GM12878 (cell line): ENCODE data around the gene CEP83. TPM values are rescaled to one million over a fixed set of nuclear protein-coding genes. Genes with fewer than 3 reads are reported as not detected.

Source experiments
- ATAC-seq: fragments of 200-7000 bp; cut with Tn5 transposase; 3 replicates; pipeline ENCODE4 v1.9.1; 2020; ENCODE audit warnings: mild to moderate bottlenecking, moderate library complexity
- BruUV-seq: library from RNA; stranded (reverse); fragments of 400-500 nt; replicated peaks from 2 replicates; lab custom pipeline; 2021; lab: Mats Ljungman, UMichigan
- CTCF ChIA-PET: fragments of 300-600 bp; sonication (Branson Sonifier 250); formaldehyde crosslinking; extraction: SDS; loops from one replicate; lab custom pipeline; 2021; ENCODE audit warnings: inconsistent platforms; lab: Yijun Ruan, JAX
- POLR2A ChIA-PET: fragments of 350-600 bp; formaldehyde crosslinking; extraction: SDS; loops from one replicate; lab custom pipeline; 2021; ENCODE audit warnings: inconsistent platforms; lab: Charles Lee
- RAD21 ChIA-PET: fragments of 300-600 bp; sonication (Branson Sonifier 250); formaldehyde crosslinking; loops from one replicate; lab custom pipeline; 2023; ENCODE audit warnings: antibody characterized with exemption; ENCODE audit not compliant: unreplicated experiment; lab: Charles Lee
- SMC1A ChIA-PET: fragments of 300-600 bp; sonication (Branson Sonifier 250); formaldehyde crosslinking; loops from one replicate; lab custom pipeline; 2023; ENCODE audit not compliant: unreplicated experiment, uncharacterized antibody; lab: Charles Lee
- DNase-seq: peaks from one replicate; pipeline ENCODE4 v3.0.0-alpha.2; 2011; ENCODE audit warnings: low read depth, low spot score
- FAIRE-seq: peaks from 3 replicates; lab custom pipeline; 2011; peaks lifted over from hg19 to GRCh38; lab: Jason Lieb, UNC
- H2AFZ ChIP-seq: 2 replicates; pipeline ENCODE4 v1.6.0; 2011; ENCODE audit warnings: low read depth, low read length, control low read depth; ENCODE audit not compliant: control insufficient read depth
- H3K27ac ChIP-seq: 2 replicates; pipeline ENCODE4 v1.5.1; 2011; ENCODE audit warnings: control low read depth; ENCODE audit not compliant: control insufficient read depth, insufficient read depth
- H3K27me3 ChIP-seq, 2 experiments: replicated peaks in 1 of 2; 2 replicates each; pipeline versions ENCODE4 v1.6.0 to v1.6.1; 2011; ENCODE audit warnings: low read length in 1 of 2; ENCODE audit not compliant: control insufficient read depth in 2 of 2, insufficient read depth in 2 of 2
- H3K36me3 ChIP-seq, 2 experiments: 2 replicates each; pipeline ENCODE4 v1.5.1; 2011; ENCODE audit warnings: low read length in 1 of 2; ENCODE audit not compliant: control insufficient read depth in 2 of 2, insufficient read depth in 2 of 2
- H3K4me1 ChIP-seq: 2 replicates; pipeline ENCODE4 v1.6.1; 2011; ENCODE audit warnings: mild to moderate bottlenecking, low read length, moderate library complexity, mixed read lengths; ENCODE audit not compliant: control insufficient read depth, insufficient read depth
- H3K4me2 ChIP-seq: 2 replicates; pipeline ENCODE4 v1.6.0; 2011; ENCODE audit warnings: control low read depth; ENCODE audit not compliant: control insufficient read depth, insufficient read depth
- H3K4me3 ChIP-seq: fragments of 200-600 bp; sonication (generic); 2 replicates; pipeline ENCODE4 v1.5.1; 2016
- H3K79me2 ChIP-seq: 2 replicates; pipeline ENCODE4 v1.6.0; 2011; ENCODE audit warnings: low read length; ENCODE audit not compliant: control insufficient read depth, insufficient read depth
- H3K9ac ChIP-seq: 2 replicates; pipeline ENCODE4 v1.8.0; 2011; ENCODE audit warnings: low read length, control low read depth, mixed read lengths; ENCODE audit not compliant: control insufficient read depth, insufficient read depth
- H3K9me3 ChIP-seq: replicated peaks from 3 replicates; pipeline ENCODE4 v1.5.1; 2011; ENCODE audit warnings: mild to moderate bottlenecking, low read length; ENCODE audit not compliant: control insufficient read depth, insufficient read depth
- H4K20me1 ChIP-seq: 2 replicates; pipeline ENCODE4 v1.6.0; 2011; ENCODE audit not compliant: control insufficient read depth, insufficient read depth
- ATF7 ChIP-seq: fragments of 450-650 bp; IDR thresholded peaks from 2 replicates; pipeline ENCODE4 v1.6.1; 2016; ENCODE audit warnings: low read depth, mild to moderate bottlenecking
- BHLHE40 ChIP-seq, 2 experiments: fragments of 450-650 bp in 1 of 2; IDR thresholded peaks; 2 replicates each; pipeline ENCODE4 v1.6.1; 2011 to 2017; ENCODE audit warnings: low read depth in 2 of 2, borderline replicate concordance in 1 of 2, improper control_type of control experiment in 1 of 2, low read length in 1 of 2, mild to moderate bottlenecking in 1 of 2
- CHD1 ChIP-seq: IDR thresholded peaks from 2 replicates; pipeline ENCODE4 v1.6.1; 2012; ENCODE audit warnings: low read depth, low read length, improper control_type of control experiment
- DPF2 ChIP-seq: fragments of 450-650 bp; IDR thresholded peaks from 2 replicates; pipeline ENCODE4 v1.6.1; 2017; ENCODE audit warnings: mild to moderate bottlenecking
- FOS ChIP-seq: IDR thresholded peaks from 3 replicates; pipeline ENCODE4 v1.6.1; 2011; ENCODE audit warnings: borderline replicate concordance; ENCODE audit not compliant: insufficient read length; ENCODE audit errors: extremely low read depth
- KAT2A ChIP-seq: conservative IDR thresholded peaks from 2 replicates; pipeline ENCODE4 v1.6.1; 2011; ENCODE audit warnings: low read depth, low read length; ENCODE audit not compliant: control insufficient read depth
- MTA2 ChIP-seq: fragments of 450-650 bp; IDR thresholded peaks from 2 replicates; pipeline ENCODE4 v1.6.1; 2016; ENCODE audit warnings: low read depth, mild to moderate bottlenecking, moderate library complexity
- RELA ChIP-seq: fragments of 450-650 bp; IDR thresholded peaks from 2 replicates; pipeline ENCODE4 v1.8.0; 2014; ENCODE audit warnings: borderline replicate concordance; ENCODE audit not compliant: partially characterized antibody
- STAT3 ChIP-seq: IDR thresholded peaks from 2 replicates; pipeline ENCODE4 v1.6.1; 2011; ENCODE audit warnings: low read depth, low read length, improper control_type of control experiment
- WGBS: methylation state at CpG from one replicate; pipeline ENCODE4 v1.1.6; 2016; ENCODE audit warnings: low lambda C conversion rate; ENCODE audit not compliant: insufficient replicate concordance, insufficient coverage; ENCODE audit errors: missing lambda C conversion rate; 5-methylcytosine and 5-hydroxymethylcytosine counted together
- in situ Hi-C: fragments of 300-500 bp; cut with MboI; formaldehyde crosslinking; loops from 9 replicates; pipeline ENCODE4 v1.14.3; 2018; ENCODE audit warnings: mixed read lengths
- intact Hi-C: fragments of 100-400 bp; cut with micrococcal nuclease; formaldehyde crosslinking; loops from one replicate; pipeline ENCODE4 v1.14.2; 2022; ENCODE audit not compliant: unreplicated experiment
- polyA plus RNA-seq, 11 experiments: library from polyadenylated mRNA; depleted of rRNA in 4 of 11; unstranded in 6 of 11; stranded (reverse) in 5 of 11; fragments of >200 nt; fragmentation: Nextera tagmentation in 4 of 11; fragmentation: Illumina TruSeq in 1 of 11; extraction: Ambion mirVana in 4 of 11; extraction: Trizol in 1 of 11; gene quantifications; 1 replicate in 1 of 11; 2 replicates in 10 of 11; pipeline versions ENCODE4 v1.2.1 to v1.2.3, GENCODE V29; 2011 to 2016; ENCODE audit warnings: inconsistent platforms in 2 of 11, missing spikeins in 2 of 11, low read depth in 1 of 11
- total RNA-seq, 4 experiments: library from RNA; depleted of rRNA in 3 of 4; stranded (reverse); fragments of >200 nt in 3 of 4; fragmentation: Illumina TruSeq in 1 of 4; extraction: Trizol in 1 of 4; gene quantifications; 2 replicates each; pipeline versions ENCODE4 v1.2.1 to v1.2.3, GENCODE V29; 2013 to 2021
- TF ChIP-seq, protein P1 (sequence below): fragments of 450-650 bp; IDR thresholded peaks from 2 replicates; pipeline ENCODE4 v1.6.1; 2014; ENCODE audit warnings: mild to moderate bottlenecking
- TF ChIP-seq, protein P2 (sequence below): IDR thresholded peaks from 2 replicates; pipeline ENCODE4 v1.6.1; 2011; ENCODE audit warnings: borderline replicate concordance, low read depth, mild to moderate bottlenecking, moderate library complexity, mixed read lengths, low read length; ENCODE audit not compliant: insufficient read depth; ENCODE audit errors: extremely low read length
- TF ChIP-seq, protein P3 (sequence below): fragments of 450-650 bp; IDR thresholded peaks from 2 replicates; pipeline ENCODE4 v1.6.1; 2016; ENCODE audit warnings: mild to moderate bottlenecking

Gene CEP83
- total and polyA plus RNA-seq, 10 of the 15 experiments (the other 5 are each of a cell fraction or from before 2014, with no cell fraction given) = 4.3 to 39.0 (median 22.5) TPM

DNA sequence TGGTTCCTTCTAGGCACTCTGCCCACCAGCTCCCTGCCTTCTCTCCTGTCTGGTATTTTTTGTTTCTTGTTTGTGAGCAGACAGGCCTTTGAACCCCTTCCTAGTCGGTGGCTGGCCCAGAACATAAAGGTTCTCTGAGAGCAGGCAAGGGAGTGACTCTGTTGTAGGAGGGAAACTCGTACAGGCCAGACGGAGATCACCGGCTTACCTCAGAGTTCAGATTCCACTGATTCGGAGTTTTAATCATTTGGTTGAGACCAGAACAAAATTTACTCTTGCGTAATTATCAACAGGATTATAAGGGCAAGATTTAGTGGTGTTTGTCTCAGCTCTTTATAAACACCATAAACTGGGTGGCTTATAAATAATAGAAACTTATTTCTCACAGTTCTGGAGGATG, 182.9 kb downstream of the CEP83 start:
- FAIRE-seq (no peak), DNase-seq (no peak), ATAC-seq (no peak)
- peaks cover 9 to 27% of the 10 kb centered on the region in 2 experiments for H3K36me3 ChIP-seq
- SMC1A ChIA-PET = interaction anchor here (0.6 to 1.5 kb wide), 4 partner anchors 14 to 72 kb away, joined by 3 to 5 read pairs (median 4); no protein-coding TSS in a partner anchor
- no peak overlapping the region for H3K27ac ChIP-seq
- no peaks in the 10 kb centered on the region for H3K79me2 ChIP-seq
- 80% methylated on average over 6 of the region's 6 CpGs for WGBS
- no peak overlapping the region for H2AFZ ChIP-seq
- BruUV-seq = no TSS peak
- POLR2A ChIA-PET = interaction anchor here (1.1 kb wide), 1 partner anchor 31 kb away, joined by 3 read pairs; no protein-coding TSS in a partner anchor
- peaks cover 5% of the 10 kb centered on the region for H3K4me1 ChIP-seq
- H3K9ac ChIP-seq = no peak overlapping the region
- in situ Hi-C loops (no loop called here), intact Hi-C loops (no loop called here)
- RAD21 ChIA-PET = no interaction called here
- no peak overlapping the region for H3K4me2 ChIP-seq
- TF ChIP-seq DPF2 = no peak
- TF ChIP-seq, protein P1, sequence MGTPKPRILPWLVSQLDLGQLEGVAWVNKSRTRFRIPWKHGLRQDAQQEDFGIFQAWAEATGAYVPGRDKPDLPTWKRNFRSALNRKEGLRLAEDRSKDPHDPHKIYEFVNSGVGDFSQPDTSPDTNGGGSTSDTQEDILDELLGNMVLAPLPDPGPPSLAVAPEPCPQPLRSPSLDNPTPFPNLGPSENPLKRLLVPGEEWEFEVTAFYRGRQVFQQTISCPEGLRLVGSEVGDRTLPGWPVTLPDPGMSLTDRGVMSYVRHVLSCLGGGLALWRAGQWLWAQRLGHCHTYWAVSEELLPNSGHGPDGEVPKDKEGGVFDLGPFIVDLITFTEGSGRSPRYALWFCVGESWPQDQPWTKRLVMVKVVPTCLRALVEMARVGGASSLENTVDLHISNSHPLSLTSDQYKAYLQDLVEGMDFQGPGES = no peak
- TF ChIP-seq KAT2A = no peak
- TF ChIP-seq RELA = no peak
- TF ChIP-seq, protein P2, sequence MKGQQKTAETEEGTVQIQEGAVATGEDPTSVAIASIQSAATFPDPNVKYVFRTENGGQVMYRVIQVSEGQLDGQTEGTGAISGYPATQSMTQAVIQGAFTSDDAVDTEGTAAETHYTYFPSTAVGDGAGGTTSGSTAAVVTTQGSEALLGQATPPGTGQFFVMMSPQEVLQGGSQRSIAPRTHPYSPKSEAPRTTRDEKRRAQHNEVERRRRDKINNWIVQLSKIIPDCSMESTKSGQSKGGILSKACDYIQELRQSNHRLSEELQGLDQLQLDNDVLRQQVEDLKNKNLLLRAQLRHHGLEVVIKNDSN = no peak
- no peak for TF ChIP-seq FOS
- no peak for TF ChIP-seq STAT3
- no peak for TF ChIP-seq BHLHE40 (IDR thresholded peaks at IDR 0.05; ENCODE audit: borderline replicate concordance in 1 of 2, low read depth in 2 of 2, low read length in 1 of 2)
- no peak for TF ChIP-seq MTA2
- TF ChIP-seq CHD1 = no peak
- no peak for TF ChIP-seq ATF7
- TF ChIP-seq, protein P3, sequence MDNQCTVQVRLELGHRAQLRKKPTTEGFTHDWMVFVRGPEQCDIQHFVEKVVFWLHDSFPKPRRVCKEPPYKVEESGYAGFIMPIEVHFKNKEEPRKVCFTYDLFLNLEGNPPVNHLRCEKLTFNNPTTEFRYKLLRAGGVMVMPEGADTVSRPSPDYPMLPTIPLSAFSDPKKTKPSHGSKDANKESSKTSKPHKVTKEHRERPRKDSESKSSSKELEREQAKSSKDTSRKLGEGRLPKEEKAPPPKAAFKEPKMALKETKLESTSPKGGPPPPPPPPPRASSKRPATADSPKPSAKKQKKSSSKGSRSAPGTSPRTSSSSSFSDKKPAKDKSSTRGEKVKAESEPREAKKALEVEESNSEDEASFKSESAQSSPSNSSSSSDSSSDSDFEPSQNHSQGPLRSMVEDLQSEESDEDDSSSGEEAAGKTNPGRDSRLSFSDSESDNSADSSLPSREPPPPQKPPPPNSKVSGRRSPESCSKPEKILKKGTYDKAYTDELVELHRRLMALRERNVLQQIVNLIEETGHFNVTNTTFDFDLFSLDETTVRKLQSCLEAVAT = no peak
- no peaks in the 10 kb centered on the region for H3K27me3 ChIP-seq
- H4K20me1 ChIP-seq = no peaks in the 10 kb centered on the region
- H3K9me3 ChIP-seq = no peaks in the 10 kb centered on the region
- H3K4me3 ChIP-seq = no peak overlapping the region
- CTCF ChIA-PET = no interaction called here
